HG02884 (cell line): ENCODE measurements around the gene RPL28.
A peak's percentile ranks its signal among the peaks of the same experiment; 100 is the strongest.

Source experiments
- ATAC-seq: cut with Tn5 transposase; IDR thresholded peaks from one replicate; pipeline ENCODE4 v1.9.1; 2021; ENCODE audit warnings: mild to moderate bottlenecking, moderate library complexity; ENCODE audit not compliant: unreplicated experiment

The RPL28 gene

DNA sequence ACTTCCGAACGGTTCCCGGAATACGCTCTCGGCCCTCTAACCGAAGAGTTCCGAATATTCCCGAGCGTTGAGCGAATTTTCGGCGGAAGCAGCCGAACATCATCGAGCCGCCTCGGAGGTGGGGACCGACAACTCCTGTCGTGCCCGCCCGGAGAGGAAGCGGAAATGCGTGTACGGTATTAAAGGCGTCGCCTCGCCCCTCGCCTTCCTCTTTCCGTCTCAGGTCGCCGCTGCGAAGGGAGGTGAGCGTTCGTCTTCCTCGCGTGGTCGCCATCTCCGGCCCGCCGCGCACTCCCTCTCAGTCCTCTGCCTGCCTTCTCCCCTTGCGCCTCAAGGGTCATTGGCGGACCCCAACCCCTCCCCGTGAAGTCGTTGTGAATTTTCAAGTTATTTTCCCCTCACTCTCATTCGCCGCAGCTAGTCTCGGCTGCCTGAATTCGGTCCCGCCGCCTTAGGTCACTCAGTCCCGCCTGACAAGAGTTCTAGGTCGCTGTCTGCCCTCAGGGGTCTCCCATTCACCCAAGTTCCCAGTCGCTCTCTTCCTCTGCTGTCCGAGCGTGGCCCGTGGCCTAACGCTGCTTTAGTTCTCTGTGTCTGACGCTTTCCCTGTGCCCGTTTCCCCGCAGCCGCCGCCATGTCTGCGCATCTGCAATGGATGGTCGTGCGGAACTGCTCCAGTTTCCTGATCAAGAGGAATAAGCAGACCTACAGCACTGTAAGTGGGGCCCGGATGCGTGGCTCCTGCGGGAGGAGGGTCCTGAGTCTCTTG, at the start of gene RPL28:
Gene RPL28 (plus strand): TSS at position 209 of the 769 bp plus-strand sequence. CDS start 426 bp downstream, at position 635.
- ATAC-seq = peak; percentile 61

DNA sequence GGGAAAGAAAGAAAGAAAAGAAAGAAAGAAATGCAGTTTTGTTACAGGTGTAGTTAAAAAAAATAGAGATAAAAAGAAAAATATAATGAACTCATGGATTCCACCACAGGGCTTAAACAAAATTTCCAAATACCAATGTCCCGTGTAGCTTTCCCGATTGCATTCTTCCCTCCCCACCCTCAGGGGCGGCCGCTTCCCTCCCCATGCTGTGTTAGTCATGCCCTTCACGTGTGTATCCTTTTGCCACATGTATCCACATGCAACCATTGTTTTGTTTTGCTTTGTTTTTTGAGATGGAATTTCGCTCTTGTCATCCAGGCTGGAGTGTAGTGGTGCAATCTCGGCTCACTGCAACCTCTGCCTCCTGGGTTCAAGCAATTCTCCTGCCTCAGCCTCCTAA, 49.6 kb upstream of the RPL28 start:
- no peak for ATAC-seq

GRCh38 chr19:55339105-55339888, 46.4 kb upstream of the RPL28 start, which contains the start of gene KMT5C:
KMT5C (plus strand) TSS chr19:55339876; CDS start chr19:55341937, 2,061 bp downstream.
- ATAC-seq = peak; percentile 81

GRCh38 chr19:55339889-55340783, 45.6 kb upstream of the RPL28 start:
- ATAC-seq = no peak

GRCh38 chr19:55340784-55341147, 45.0 kb upstream of the RPL28 start:
- no peak for ATAC-seq

DNA sequence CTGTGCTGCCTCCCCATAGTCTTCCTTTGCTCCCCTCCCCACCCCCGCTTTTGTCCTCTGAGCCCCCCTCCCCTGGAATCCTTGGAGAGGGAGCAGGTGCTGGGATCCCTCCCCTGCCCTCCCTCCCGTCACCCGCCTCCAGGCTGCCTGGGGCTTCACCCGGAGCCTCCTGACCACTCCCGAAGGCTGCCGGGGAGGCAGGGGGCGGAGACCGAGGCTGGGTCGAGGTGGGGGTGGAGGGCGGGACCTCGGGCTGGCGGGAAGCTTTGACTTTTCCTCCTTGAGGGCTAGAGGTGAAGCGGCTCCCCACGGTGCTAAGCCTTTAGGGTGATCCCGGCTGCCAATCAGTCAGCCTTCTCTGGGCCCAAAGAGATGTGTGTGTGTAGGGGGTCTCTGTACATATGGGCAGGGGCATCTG, 44.6 kb upstream of the RPL28 start:
- no peak for ATAC-seq

DNA sequence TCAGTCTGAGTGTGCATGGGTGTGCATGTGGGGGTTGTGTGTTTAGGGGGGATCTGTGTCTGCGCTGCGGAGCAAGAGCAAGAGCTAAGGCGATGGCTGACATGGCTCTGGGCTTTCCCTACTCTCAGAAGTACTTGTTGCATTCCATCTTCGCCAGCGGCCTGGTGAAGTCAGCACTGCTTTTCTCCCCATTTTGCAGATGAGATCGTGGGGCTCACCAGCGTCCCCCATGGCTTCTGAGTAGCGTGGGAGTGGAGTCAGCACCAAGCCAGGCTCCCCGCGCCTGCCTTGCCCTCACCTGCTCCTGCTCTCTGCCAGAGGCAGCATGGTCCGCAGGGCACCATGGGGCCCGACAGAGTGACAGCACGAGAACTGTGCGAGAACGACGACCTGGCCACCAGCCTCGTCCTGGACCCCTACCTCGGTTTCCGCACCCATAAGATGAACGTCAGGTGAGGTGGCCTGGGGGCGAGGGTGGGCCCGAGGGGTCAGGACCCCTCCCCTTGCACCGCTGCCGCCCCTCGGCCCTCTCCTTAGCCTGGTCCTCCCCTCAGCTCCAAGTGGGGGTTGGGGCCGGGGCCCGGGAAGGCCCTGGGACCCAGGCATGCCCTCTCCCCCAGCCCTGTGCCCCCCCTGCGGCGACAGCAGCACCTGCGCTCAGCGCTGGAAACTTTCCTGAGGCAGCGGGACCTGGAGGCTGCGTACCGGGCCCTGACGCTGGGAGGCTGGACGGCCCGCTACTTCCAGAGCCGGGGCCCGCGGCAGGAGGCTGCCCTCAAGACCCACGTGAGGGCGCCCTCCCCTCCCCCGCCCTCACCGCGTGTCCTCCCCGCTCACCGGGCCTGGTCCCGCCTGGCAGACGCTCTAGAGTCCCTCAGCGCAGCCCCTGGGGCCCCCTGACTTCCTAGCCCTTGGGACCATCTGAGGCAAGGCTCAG, 43.9 kb upstream of the RPL28 start:
- no peak for ATAC-seq

- no peak for ATAC-seq
Observed at GRCh38 chr19:55344444-55344843, 41.3 kb upstream of the RPL28 start.

GRCh38 chr19:55345101-55345817, 40.5 kb upstream of the RPL28 start:
- ATAC-seq = no peak

GRCh38 chr19:55345818-55346724, 39.7 kb upstream of the RPL28 start:
- ATAC-seq = no peak

DNA sequence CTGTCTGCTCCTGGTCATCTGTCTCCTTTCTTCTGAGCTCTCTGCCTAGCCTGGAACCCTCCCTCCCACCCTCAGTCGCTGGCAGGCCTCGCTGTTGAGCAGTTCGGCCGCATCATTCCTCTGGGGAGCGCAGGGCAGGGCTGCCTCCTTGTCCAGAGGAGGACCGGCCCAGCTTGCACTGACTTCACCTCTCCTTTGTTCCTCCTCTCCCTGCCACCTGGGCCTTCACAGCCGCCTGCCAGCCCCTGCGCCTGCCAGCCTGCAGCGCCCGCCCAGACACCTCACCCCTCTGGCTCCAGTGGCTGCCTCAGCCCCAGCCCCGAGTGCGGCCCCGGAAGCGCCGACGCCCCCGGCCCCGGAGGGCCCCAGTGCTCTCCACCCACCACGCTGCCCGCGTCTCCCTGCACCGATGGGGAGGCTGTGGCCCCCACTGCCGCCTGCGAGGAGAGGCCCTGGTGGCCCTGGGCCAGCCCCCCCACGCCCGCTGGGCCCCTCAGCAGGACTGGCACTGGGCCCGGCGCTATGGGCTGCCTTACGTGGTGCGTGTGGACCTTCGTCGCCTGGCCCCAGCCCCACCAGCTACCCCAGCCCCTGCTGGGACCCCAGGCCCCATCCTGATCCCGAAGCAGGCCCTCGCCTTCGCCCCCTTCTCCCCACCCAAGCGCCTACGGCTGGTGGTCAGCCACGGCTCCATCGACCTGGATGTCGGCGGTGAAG, 38.8 kb upstream of the RPL28 start:
- ATAC-seq = no peak

- ATAC-seq = no peak
Observed at GRCh38 chr19:55347442-55348009, 38.2 kb upstream of the RPL28 start.

GRCh38 chr19:55348317-55349034, 37.3 kb upstream of the RPL28 start:
- no peak for ATAC-seq

DNA sequence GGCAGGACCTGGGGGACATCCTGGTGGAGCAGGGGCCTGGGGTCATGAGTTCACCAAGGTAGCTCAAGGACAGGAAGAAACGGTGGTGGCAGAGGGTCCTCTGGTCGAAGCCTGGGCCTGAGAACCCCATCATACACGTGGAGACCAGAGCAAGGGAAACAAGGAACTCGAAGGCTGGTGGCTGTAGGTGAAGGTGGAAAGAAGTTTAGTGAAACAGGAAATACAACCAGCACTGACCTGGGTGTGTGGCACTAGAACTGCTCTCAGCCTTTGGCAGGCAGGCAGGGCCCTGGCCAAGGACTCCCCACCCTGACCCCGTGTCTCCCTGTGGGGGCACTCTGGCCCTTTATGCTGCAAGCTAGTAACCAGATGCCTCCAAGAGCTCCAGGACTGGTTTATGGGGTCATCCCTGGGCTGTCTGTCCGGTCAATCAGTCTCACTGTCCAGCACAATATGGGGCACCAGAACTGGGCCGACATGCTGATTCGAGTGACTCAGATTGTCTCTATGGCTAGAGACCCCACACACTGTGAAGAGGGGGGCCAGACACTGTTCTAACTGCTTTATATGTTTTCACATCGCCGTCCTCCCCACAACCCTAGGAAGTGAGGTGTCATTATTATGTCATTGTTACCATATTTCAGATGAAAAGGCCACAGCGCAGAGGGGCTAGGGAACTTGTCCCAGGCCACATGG, 35.0 kb upstream of the RPL28 start:
- no peak for ATAC-seq

DNA sequence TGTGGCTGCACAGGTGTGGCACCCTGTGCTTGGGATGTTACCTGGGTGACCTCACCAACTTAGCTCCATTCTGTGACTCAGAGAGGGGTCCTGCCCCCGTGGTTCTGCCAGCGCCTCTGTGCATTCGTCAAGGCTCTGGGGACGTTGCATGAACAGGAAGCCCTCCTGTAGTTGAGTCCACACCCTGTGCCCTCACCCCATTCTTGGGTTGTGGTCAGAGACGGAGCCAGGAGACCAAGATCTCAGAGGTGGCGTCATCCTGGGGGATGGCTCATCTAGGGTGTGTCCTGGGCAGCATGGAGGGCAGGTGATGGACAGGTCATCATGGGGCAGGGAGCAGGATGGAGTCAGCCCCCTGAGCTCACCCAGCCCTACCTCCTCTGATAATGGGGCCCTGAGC, 33.7 kb upstream of the RPL28 start:
- ATAC-seq = no peak

DNA sequence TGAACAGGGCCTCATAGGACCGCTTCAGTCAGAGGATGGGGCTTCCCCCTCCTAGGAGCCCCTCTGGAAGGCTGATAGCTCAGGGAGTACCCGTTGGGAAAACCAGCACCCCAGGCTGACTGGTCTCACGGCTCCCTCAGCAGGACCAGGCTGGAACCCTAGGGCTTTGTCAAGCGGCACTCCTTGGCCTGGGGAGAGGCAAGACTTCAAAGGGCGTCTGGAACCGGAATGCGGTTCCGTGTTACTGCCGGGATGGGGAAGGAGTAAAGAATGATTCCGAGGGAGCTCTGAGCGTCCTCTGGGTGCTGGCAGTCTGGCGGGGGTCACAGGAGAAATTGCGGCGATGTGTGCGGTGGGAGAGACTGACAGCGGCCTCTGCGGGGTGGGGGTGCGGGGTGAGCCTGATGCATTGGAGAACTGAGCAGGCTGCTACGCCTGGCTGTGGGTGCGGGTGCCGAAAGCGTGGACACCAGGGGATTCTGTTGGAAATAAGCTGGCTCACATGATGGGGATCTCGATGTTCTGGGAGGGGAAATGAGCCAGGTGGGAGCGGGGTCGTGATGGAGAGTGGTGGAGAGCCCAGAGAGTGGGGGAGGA, 33.1 kb upstream of the RPL28 start:
- ATAC-seq = no peak
